Cardiac muscle cell (in vitro differentiated cells and primary cell): ENCODE measurements around the gene HSPB2. TPM values are rescaled to one million over a fixed set of nuclear protein-coding genes. Genes with fewer than 3 reads are reported as not detected.

Experiments
- DNase-seq, 2 donors: peaks; one replicate each; pipeline versions ENCODE4 v3.0.0 to v3.0.0-alpha.2; 2010 to 2017; ENCODE audit warnings: low read depth in 1 of 2, low spot score in 1 of 2
- H3K27ac ChIP-seq: fragments of 200-600 bp; sonication (generic); 2 replicates; pipeline ENCODE4 v1.5.1; 2016
- H3K27me3 ChIP-seq: fragments of 200-600 bp; sonication (generic); 2 replicates; pipeline ENCODE4 v1.6.0; 2016; ENCODE audit warnings: control low read depth
- H3K36me3 ChIP-seq: fragments of 200-600 bp; sonication (generic); 2 replicates; pipeline ENCODE4 v1.5.1; 2016; ENCODE audit warnings: control low read depth
- H3K4me1 ChIP-seq: fragments of 200-600 bp; sonication (generic); 2 replicates; pipeline ENCODE4 v1.8.1; 2017; ENCODE audit warnings: low read depth, mild to moderate bottlenecking, mixed run types
- H3K4me3 ChIP-seq: fragments of 200-600 bp; sonication (generic); 2 replicates; pipeline ENCODE4 v1.5.1; 2016; ENCODE audit warnings: mild to moderate bottlenecking
- H3K9me3 ChIP-seq: fragments of 200-600 bp; sonication (generic); 2 replicates; pipeline ENCODE4 v1.5.1; 2017; ENCODE audit warnings: low read depth, mild to moderate bottlenecking, control low read depth
- polyA plus RNA-seq: library from polyadenylated mRNA; unstranded; fragments of >200 nt; fragmentation: Nextera tagmentation; extraction: Ambion mirVana; gene quantifications from 2 replicates; pipeline ENCODE4 v1.2.1, GENCODE V29; 2016
- total RNA-seq: library from RNA; depleted of rRNA; stranded (reverse); fragments of >200 nt; gene quantifications from 2 replicates; pipeline ENCODE4 v1.2.3, GENCODE V29; 2016
- TF ChIP-seq, protein P1 (sequence below): IDR thresholded peaks from 2 replicates; pipeline ENCODE4 v1.5.1; 2012; ENCODE audit warnings: low read depth, mild to moderate bottlenecking, low read length

HSPB2 gene
- total and polyA plus RNA-seq, 2 experiments from 2014 or later: 0.36 to 6.6 TPM

DNA sequence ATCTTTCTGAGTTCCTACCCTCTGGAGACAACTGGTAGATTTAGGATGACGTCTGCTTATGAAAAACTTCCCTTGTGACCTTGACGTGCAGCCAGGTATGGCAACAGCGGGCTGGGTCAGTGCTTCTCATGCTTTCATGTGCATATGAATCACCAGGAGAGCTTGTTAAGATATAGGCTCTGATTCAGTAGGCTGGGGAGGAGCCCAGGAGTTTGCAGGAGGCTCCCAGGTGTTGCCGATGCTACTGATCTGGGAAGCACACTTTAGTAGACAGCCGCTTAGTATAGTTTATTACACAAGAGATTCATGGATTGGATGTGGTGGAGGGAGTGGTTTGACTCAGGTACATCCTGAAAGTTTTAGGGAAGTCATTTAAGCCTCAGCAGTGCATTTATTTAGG, 48.4 kb downstream of the HSPB2 start:
- Histone ChIP-seq H3K4me3 (no peak overlapping the region), H3K9me3 (no peaks in the 10 kb centered on the region), H3K27ac (no peak overlapping the region), H3K4me1 (no peaks in the 10 kb centered on the region), H3K36me3 (no peaks in the 10 kb centered on the region), H3K27me3 (no peaks in the 10 kb centered on the region)
- TF ChIP-seq, protein P1, sequence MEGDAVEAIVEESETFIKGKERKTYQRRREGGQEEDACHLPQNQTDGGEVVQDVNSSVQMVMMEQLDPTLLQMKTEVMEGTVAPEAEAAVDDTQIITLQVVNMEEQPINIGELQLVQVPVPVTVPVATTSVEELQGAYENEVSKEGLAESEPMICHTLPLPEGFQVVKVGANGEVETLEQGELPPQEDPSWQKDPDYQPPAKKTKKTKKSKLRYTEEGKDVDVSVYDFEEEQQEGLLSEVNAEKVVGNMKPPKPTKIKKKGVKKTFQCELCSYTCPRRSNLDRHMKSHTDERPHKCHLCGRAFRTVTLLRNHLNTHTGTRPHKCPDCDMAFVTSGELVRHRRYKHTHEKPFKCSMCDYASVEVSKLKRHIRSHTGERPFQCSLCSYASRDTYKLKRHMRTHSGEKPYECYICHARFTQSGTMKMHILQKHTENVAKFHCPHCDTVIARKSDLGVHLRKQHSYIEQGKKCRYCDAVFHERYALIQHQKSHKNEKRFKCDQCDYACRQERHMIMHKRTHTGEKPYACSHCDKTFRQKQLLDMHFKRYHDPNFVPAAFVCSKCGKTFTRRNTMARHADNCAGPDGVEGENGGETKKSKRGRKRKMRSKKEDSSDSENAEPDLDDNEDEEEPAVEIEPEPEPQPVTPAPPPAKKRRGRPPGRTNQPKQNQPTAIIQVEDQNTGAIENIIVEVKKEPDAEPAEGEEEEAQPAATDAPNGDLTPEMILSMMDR: no peak
- DNase-seq: no peak

DNA sequence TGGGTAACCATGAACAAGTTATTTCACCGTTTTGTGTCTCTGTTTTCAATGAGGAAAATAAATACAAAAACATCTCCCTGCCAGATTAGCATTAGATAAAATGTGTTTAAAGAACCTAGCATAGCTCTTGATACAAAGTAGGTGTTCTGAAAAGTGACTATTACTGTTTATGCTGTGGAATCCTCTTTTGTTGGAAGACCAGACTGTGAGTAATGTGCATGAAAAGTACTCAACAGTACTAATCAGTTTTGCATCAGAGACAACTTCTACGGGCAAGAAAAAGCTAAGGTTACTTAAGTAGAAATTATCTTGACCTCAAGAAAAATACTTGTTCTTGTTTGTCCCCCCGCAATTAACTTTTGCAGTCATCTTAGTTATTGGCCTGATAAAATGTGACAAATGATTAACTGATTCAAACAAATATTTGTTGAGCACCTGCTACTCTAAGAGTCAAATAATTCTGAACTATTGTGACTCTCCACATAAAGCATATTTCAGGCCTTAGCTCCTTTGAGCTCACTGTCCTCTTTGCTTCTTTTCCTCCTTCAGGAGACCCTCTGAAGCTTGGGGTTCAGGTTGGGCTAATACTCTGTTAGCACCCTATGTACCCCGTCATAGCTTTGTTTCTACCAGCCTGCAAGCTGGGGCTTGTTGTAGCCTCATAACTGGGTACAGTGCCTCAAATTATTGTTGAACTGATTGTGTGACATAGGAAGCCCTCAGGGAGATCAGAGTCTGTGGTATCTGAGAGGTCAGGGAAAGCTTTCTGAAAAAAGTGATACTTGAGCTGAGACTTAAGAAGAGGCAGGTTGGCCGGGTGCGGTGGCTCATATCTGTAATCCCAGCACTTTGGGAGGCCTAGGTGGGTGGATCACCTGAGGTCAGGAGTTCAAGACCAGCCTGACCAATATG, 49.1 kb downstream of the HSPB2 start:
- no peak overlapping the region for H3K4me3 ChIP-seq
- H3K9me3 ChIP-seq: no peaks in the 10 kb centered on the region
- DNase-seq: no peak
- TF ChIP-seq, protein P1: no peak
- no peaks in the 10 kb centered on the region for H3K27me3 ChIP-seq
- no peaks in the 10 kb centered on the region for H3K36me3 ChIP-seq
- H3K4me1 ChIP-seq: peaks cover 1% of the 10 kb centered on the region
- H3K27ac ChIP-seq: no peak overlapping the region

Other genes with a start within 250 kb of the HSPB2 start
- gene PPP2R1B, start 146.3 kb upstream of the HSPB2 start, total RNA-seq: 12.7 and 14.4 TPM in 2 replicates
- 13.2 and 14.2 TPM in 2 replicates for gene PPP2R1B, start 146.3 kb upstream of the HSPB2 start, polyA plus RNA-seq
- 35.3 and 49.9 TPM in 2 replicates for gene ALG9, start 41.2 kb upstream of the HSPB2 start, total RNA-seq
- gene ALG9, start 41.2 kb upstream of the HSPB2 start, polyA plus RNA-seq: 32.8 and 46.1 TPM in 2 replicates
- 2.9 and 3.3 TPM in 2 replicates for gene FDXACB1, start 33.6 kb upstream of the HSPB2 start, total RNA-seq
- 4.9 and 5.5 TPM in 2 replicates for gene FDXACB1, start 33.6 kb upstream of the HSPB2 start, polyA plus RNA-seq
- 24.5 and 33.0 TPM in 2 replicates for gene CFAP68, start 33.2 kb upstream of the HSPB2 start, total RNA-seq
- 49.6 and 50.2 TPM in 2 replicates for gene CFAP68, start 33.2 kb upstream of the HSPB2 start, polyA plus RNA-seq
- 15.3 and 48.6 TPM in 2 replicates for gene CRYAB, start 964 bp upstream of the HSPB2 start, total RNA-seq
- gene CRYAB, start 964 bp upstream of the HSPB2 start, polyA plus RNA-seq: 31.3 and 91.8 TPM in 2 replicates
- gene C11orf52, start 6.2 kb downstream of the HSPB2 start, total RNA-seq: 5.5 and 7.4 TPM in 2 replicates
- 7.6 and 8.5 TPM in 2 replicates for gene C11orf52, start 6.2 kb downstream of the HSPB2 start, polyA plus RNA-seq
- 40.7 and 42.6 TPM in 2 replicates for gene DIXDC1, start 24.6 kb downstream of the HSPB2 start, total RNA-seq
- gene DIXDC1, start 24.6 kb downstream of the HSPB2 start, polyA plus RNA-seq: 26.5 and 35.0 TPM in 2 replicates
- gene DLAT, start 112.7 kb downstream of the HSPB2 start, total RNA-seq: 70.6 and 77.9 TPM in 2 replicates
- gene DLAT, start 112.7 kb downstream of the HSPB2 start, polyA plus RNA-seq: 94.7 and 110 TPM in 2 replicates
- gene PIH1D2, start 161.3 kb downstream of the HSPB2 start, total RNA-seq: 1.3 and 2.4 TPM in 2 replicates
- gene PIH1D2, start 161.3 kb downstream of the HSPB2 start, polyA plus RNA-seq: 0.36 and 5.9 TPM in 2 replicates
- 15.0 and 19.6 TPM in 2 replicates for gene NKAPD1, start 161.6 kb downstream of the HSPB2 start, total RNA-seq
- gene NKAPD1, start 161.6 kb downstream of the HSPB2 start, polyA plus RNA-seq: 12.8 and 16.2 TPM in 2 replicates
- 46.7 and 97.1 TPM in 2 replicates for gene TIMM8B, start 174.0 kb downstream of the HSPB2 start, total RNA-seq
- gene TIMM8B, start 174.0 kb downstream of the HSPB2 start, polyA plus RNA-seq: 149 and 204 TPM in 2 replicates
- 52.1 and 70.7 TPM in 2 replicates for gene SDHD, start 174.1 kb downstream of the HSPB2 start, total RNA-seq
- gene SDHD, start 174.1 kb downstream of the HSPB2 start, polyA plus RNA-seq: 176 and 184 TPM in 2 replicates